Endothelial cell (in vitro differentiated cells): ENCODE measurements around the gene STOML2. TPM values are rescaled to one million over a fixed set of nuclear protein-coding genes. Genes with fewer than 3 reads are reported as not detected.
"Not testable (repeated sequence)": the region's sequence is repeated elsewhere in the genome, so short reads cannot be mapped to it uniquely, and the experiment has no call there.

Experiments used
- DNase-seq: peaks from one replicate; pipeline ENCODE4 v3.0.0; 2021; ENCODE audit warnings: low spot score
- H3K27ac Mint-ChIP-seq: one replicate; pipeline ENCODE4 v1.8.0; 2021; ENCODE audit warnings: mixed read lengths, inconsistent platforms; ENCODE audit not compliant: unreplicated experiment
- H3K27me3 Mint-ChIP-seq: one replicate; pipeline ENCODE4 v1.8.0; 2021; ENCODE audit warnings: mild to moderate bottlenecking, moderate library complexity, mixed read lengths, inconsistent platforms; ENCODE audit not compliant: unreplicated experiment
- H3K36me3 Mint-ChIP-seq: one replicate; pipeline ENCODE4 v1.8.0; 2021; ENCODE audit warnings: mild to moderate bottlenecking, low read depth, mixed read lengths, inconsistent platforms; ENCODE audit not compliant: unreplicated experiment
- H3K4me1 Mint-ChIP-seq: one replicate; pipeline ENCODE4 v1.8.0; 2021; ENCODE audit warnings: mild to moderate bottlenecking, mixed read lengths, inconsistent platforms; ENCODE audit not compliant: unreplicated experiment
- H3K4me3 Mint-ChIP-seq: one replicate; pipeline ENCODE4 v1.8.0; 2021; ENCODE audit warnings: mild to moderate bottlenecking, mixed read lengths, inconsistent platforms; ENCODE audit not compliant: unreplicated experiment
- H3K9me3 Mint-ChIP-seq: one replicate; pipeline ENCODE4 v1.8.0; 2021; ENCODE audit warnings: mixed read lengths, inconsistent platforms; ENCODE audit not compliant: unreplicated experiment
- long read RNA-seq: library from polyadenylated mRNA; unstranded; transcript quantifications from one replicate; pipeline ENCODE4 v2.0.0, GENCODE V29; 2020; ENCODE audit not compliant: unreplicated experiment
- total RNA-seq: library from RNA; stranded (reverse); fragmentation: NEBNext Ultra II Directional; extraction: Animal tissue kit (Norgen Biotek cat#: 25700); gene quantifications from one replicate; pipeline ENCODE4 v1.2.1, GENCODE V29; 2021; ENCODE audit not compliant: unreplicated experiment
- TF ChIP-seq, protein P1 (sequence below): fragments of 200-600 bp; sonication (generic); IDR thresholded peaks from one replicate; pipeline ENCODE4 v1.5.0; 2021; ENCODE audit warnings: antibody characterized with exemption; ENCODE audit not compliant: unreplicated experiment

The STOML2 gene, protein sequence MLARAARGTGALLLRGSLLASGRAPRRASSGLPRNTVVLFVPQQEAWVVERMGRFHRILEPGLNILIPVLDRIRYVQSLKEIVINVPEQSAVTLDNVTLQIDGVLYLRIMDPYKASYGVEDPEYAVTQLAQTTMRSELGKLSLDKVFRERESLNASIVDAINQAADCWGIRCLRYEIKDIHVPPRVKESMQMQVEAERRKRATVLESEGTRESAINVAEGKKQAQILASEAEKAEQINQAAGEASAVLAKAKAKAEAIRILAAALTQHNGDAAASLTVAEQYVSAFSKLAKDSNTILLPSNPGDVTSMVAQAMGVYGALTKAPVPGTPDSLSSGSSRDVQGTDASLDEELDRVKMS
- 108 TPM for total RNA-seq
- long read RNA-seq, transcript STOML2-201 (10 exons, 1,278 nt) = major isoform, 165 of 178 reads
- long read RNA-seq, partial matches to known transcripts = 6 of 178 reads
- long read RNA-seq, other reads (novel, unspliced or antisense) = 6 of 178 reads

DNA sequence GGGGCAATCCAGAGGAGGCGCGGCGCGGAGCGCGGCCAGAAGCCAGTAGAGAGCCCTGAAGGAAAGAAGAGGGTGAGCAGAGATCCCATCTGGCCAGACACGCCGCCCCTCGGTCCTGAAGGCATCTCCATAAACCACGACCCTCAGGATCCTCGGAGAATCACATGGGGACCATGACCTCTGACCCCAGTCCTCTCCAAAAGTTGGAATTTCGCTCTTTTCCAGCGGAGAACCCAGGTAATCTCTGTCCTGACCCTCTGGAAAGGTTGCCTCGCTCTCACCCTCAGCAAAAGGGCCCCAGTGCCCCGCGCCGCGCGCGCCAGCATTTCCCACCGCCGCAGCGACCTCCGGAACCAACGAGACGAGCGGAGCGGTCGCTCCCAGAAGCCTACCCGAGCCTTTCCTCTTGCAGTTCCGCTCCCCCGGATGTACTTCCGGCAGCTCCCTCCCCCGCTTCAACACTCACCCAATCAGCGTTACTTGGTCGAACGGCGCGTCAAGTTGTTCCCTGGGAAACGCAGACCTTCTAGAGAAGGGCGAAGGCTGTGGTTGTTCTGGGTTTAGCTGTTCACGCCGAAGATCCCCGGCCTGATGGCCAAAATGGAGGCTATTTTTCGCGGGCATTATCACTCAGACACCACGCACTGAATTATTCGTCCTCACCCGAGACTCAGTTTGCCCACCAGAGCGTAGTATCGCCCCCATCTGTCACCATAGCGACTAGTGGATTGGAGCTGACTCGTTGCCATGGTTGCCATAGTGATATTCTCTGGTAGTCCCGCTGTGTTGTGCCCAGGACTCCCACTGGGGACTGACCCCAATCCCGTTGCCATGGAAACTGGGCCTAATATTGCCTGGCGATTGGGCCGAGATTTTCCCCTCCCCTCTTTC lies at the start of gene STOML2:
Gene STOML2 (minus strand): TSS at position 363 of the 891 bp plus-strand sequence. CDS start 37 bp downstream, at position 326.
- peaks cover 49% of the 10 kb centered on the region for H3K36me3 Mint-ChIP-seq
- H3K27me3 Mint-ChIP-seq = peaks cover 24% of the 10 kb centered on the region
- H3K9me3 Mint-ChIP-seq = no peaks in the 10 kb centered on the region
- peak; percentile 91 for DNase-seq
- peaks cover 26% of the 10 kb centered on the region for H3K4me1 Mint-ChIP-seq
- TF ChIP-seq, protein P1, sequence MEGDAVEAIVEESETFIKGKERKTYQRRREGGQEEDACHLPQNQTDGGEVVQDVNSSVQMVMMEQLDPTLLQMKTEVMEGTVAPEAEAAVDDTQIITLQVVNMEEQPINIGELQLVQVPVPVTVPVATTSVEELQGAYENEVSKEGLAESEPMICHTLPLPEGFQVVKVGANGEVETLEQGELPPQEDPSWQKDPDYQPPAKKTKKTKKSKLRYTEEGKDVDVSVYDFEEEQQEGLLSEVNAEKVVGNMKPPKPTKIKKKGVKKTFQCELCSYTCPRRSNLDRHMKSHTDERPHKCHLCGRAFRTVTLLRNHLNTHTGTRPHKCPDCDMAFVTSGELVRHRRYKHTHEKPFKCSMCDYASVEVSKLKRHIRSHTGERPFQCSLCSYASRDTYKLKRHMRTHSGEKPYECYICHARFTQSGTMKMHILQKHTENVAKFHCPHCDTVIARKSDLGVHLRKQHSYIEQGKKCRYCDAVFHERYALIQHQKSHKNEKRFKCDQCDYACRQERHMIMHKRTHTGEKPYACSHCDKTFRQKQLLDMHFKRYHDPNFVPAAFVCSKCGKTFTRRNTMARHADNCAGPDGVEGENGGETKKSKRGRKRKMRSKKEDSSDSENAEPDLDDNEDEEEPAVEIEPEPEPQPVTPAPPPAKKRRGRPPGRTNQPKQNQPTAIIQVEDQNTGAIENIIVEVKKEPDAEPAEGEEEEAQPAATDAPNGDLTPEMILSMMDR = no peak
- H3K27ac Mint-ChIP-seq = peak within 1 kb of the TSS; percentile 100
- H3K4me3 Mint-ChIP-seq = peak within 1 kb of the TSS; percentile 97

DNA sequence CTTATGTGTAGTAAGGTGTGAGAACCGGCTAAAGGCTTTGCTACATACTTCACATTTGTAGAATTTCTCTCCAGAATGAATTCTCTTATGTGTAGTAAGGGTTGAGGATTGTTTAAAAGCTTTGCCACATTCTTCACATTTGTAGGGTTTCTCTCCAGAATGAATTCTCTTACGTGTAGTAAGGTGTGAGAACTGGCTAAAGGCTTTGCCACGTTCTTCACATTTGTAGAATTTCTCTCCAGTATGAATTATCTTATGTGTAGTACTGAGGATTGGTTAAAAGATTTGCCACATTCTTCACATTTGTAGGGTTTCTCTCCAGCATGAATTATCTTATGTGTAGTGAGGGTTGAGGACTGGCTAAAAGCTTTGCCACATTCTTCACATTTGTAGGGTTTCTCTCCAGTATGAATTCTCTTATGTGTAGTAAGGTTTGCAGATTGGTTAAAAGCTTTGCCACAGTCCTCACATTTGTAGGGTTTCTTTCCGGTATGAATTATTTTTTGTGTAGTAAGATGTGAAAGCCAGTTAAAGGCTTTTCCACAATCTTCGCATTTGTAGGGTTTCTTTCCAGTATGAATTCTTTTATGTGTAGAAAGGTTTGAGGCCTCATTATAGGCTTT lies 45.1 kb upstream of the STOML2 start:
- H3K27ac Mint-ChIP-seq, H3K4me1 Mint-ChIP-seq, DNase-seq, H3K4me3 Mint-ChIP-seq, H3K27me3 Mint-ChIP-seq: not testable (repeated sequence)
- H3K9me3 Mint-ChIP-seq = peaks cover 12% of the 10 kb centered on the region
- peaks cover 13% of the 10 kb centered on the region for H3K36me3 Mint-ChIP-seq

DNA sequence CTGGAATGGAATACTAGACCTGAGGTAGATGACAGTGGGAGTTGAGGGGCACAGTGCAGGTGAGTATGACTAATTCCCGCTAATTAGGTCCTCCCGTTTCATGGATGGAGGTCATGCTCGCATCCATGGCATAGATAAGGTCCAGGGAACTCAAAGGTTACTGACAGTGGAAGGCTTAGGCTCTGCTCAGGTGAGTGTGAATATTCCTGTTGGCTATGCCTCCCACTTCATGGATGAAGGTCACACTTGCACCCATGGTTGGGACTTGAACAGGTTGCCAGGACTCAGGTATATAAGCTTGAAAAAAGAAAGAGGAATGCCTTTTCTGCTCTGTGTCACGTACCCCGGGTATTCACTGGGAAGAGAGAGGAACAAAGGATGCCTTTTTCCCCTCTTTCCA lies 39.1 kb upstream of the STOML2 start:
- Mint-ChIP-seq H3K4me3 (no peak overlapping the region), H3K27ac (no peak overlapping the region), H3K4me1 (no peaks in the 10 kb centered on the region), H3K27me3 (peaks cover 1% of the 10 kb centered on the region), H3K9me3 (peaks cover 4% of the 10 kb centered on the region), H3K36me3 (peaks cover 18% of the 10 kb centered on the region)
- TF ChIP-seq, protein P1 = no peak
- no peak for DNase-seq

DNA sequence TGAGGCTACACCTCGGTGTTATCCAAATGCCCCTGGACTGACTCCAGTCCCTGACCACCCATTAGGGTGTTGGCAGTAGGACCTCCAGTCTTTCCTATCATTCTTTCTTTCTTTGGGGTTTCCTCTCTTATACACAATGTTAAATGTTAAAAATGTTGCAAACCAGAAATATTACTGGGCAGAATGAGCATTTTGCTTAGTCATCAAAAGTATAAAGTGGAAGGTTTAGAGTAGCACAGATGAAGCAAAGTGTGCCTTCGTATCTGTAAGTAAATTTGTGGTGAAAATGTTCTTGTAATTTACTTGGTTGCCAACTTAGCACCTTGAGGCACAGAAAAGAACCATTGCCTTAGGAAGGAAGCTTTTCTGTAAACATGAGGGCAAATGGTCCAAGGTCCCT lies 37.2 kb upstream of the STOML2 start:
- no peak overlapping the region for H3K27ac Mint-ChIP-seq
- peaks cover 4% of the 10 kb centered on the region for H3K9me3 Mint-ChIP-seq
- TF ChIP-seq, protein P1 = no peak
- no peak for DNase-seq
- peaks cover 1% of the 10 kb centered on the region for H3K27me3 Mint-ChIP-seq
- no peaks in the 10 kb centered on the region for H3K4me1 Mint-ChIP-seq
- peaks cover 18% of the 10 kb centered on the region for H3K36me3 Mint-ChIP-seq
- no peak overlapping the region for H3K4me3 Mint-ChIP-seq

DNA sequence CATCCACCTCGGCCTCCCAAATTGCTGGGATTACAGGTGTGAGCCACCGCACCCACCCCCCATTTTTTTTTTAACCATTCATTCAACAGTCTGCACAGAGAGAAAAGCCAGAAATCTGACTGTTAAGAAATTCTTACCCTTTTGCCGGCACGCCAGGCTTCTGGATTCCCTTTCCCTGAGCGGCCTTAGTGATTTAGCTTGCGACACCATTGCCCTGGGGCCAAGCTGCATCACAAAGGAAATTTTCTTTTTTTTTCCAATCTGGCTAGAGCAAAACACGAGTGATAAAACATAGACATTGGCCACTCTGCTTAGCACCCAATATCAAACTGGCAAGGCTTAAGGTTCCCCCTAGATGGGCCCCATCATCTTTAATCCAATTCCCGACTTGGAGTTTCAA lies 33.9 kb upstream of the STOML2 start:
- Mint-ChIP-seq H3K9me3 (peaks cover 4% of the 10 kb centered on the region), H3K27ac (no peak overlapping the region)

More for the DNA sequence above, 33.9 kb upstream of the STOML2 start:
- TF ChIP-seq, protein P1 = no peak
- Mint-ChIP-seq H3K27me3 (peaks cover 1% of the 10 kb centered on the region), H3K36me3 (peaks cover 17% of the 10 kb centered on the region), H3K4me1 (no peaks in the 10 kb centered on the region), H3K4me3 (no peak overlapping the region)
- DNase-seq = no peak
